Measurements from ENCODE around the gene NANOS1.

NANOS1 gene

DNA sequence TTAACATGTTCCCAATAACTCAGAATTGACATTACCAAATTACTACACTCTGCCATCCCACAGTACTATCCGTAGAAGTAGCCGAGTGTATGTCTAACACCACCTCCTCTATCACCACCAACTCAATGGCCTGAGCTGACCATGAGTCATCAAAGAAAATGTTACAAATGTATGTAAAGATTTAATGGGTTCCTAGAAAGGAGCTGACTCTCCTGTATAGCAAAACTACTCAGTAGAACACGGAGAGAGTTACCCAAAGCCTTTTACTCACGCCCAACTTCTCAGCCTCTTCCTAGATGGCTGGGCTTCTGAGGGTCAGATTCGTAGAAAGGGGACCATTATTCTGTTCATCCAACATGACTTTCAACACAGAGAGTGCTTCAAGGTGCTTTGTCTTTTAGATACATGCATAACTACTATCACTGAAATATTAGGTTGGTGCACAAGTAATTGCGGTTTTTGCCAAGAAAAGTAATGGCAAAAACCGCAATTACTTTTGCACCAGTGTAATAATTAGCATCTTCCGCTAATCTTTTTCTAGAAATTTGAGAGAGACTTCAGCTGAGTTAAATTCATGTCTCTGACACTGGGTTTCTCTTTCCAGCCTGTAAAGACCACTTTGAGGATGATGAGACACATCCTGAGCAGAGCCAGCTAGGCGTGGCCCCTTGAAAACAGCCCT is 24.0 kb upstream of the NANOS1 start:
- TF ChIP-seq FOXP2 (optimal IDR thresholded peaks at IDR 0.05; ENCODE audit: borderline replicate concordance, extremely low read depth, extremely low read length, insufficient read depth) (no peak), TAF1 (IDR thresholded peaks at IDR 0.05; ENCODE audit: borderline replicate concordance, insufficient read depth, low read length) (no peak), POLR2AphosphoS5 (IDR thresholded peaks at IDR 0.05; ENCODE audit: low read depth, low read length) (no peak), SIN3A (IDR thresholded peaks at IDR 0.05; ENCODE audit: borderline replicate concordance, insufficient read depth, low read length) (no peak)
- TF ChIP-seq, protein P1, sequence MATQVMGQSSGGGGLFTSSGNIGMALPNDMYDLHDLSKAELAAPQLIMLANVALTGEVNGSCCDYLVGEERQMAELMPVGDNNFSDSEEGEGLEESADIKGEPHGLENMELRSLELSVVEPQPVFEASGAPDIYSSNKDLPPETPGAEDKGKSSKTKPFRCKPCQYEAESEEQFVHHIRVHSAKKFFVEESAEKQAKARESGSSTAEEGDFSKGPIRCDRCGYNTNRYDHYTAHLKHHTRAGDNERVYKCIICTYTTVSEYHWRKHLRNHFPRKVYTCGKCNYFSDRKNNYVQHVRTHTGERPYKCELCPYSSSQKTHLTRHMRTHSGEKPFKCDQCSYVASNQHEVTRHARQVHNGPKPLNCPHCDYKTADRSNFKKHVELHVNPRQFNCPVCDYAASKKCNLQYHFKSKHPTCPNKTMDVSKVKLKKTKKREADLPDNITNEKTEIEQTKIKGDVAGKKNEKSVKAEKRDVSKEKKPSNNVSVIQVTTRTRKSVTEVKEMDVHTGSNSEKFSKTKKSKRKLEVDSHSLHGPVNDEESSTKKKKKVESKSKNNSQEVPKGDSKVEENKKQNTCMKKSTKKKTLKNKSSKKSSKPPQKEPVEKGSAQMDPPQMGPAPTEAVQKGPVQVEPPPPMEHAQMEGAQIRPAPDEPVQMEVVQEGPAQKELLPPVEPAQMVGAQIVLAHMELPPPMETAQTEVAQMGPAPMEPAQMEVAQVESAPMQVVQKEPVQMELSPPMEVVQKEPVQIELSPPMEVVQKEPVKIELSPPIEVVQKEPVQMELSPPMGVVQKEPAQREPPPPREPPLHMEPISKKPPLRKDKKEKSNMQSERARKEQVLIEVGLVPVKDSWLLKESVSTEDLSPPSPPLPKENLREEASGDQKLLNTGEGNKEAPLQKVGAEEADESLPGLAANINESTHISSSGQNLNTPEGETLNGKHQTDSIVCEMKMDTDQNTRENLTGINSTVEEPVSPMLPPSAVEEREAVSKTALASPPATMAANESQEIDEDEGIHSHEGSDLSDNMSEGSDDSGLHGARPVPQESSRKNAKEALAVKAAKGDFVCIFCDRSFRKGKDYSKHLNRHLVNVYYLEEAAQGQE (IDR thresholded peaks at IDR 0.05; ENCODE audit: insufficient read depth in 1 of 2, low read depth in 2 of 2, low read length in 2 of 2), result no peak

DNA sequence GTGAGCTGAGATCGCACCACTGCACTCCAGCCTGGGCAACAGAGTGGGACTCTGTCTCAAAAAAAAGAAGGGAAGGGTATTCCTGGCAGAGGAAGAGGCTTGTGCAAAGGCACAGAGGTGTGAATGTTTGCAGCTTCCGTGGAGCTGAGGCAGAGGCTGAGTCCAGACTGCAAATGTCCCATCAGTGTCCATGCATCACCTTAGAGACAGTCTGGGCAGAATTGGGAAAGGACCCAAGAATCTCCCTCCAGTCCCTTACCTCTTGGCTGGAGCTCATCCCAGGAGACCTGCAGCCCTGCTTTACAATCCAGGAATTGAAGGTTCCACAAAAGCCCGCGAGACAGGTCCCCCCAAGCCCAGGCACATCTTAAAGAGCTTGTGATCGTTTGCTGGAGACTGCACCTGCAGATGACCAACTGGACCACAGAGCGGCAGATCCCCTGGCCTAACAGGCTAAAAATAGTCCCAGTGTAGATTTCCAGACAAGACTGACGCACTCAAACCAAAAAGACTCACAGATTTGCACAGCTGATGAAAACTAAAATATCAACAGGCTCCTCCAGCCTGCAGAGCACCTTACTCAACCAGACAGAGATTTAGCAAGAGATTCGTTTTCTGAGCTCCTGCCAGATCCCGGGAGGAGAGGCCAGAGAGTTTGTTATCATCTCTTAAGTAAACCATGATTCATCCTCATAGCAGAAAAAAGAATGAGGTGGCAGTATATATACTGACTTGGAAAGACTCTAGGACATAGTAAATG is 22.9 kb upstream of the NANOS1 start:
- TF ChIP-seq FOXP2 (optimal IDR thresholded peaks at IDR 0.05; ENCODE audit: borderline replicate concordance, extremely low read depth, extremely low read length, insufficient read depth), result no peak
- TF ChIP-seq TAF1 (IDR thresholded peaks at IDR 0.05; ENCODE audit: borderline replicate concordance, insufficient read depth, low read length), result peak; percentile 22; the same call in 1 of the 2 replicates
- no peak for TF ChIP-seq SIN3A (IDR thresholded peaks at IDR 0.05; ENCODE audit: borderline replicate concordance, insufficient read depth, low read length)
- no peak for TF ChIP-seq POLR2AphosphoS5 (IDR thresholded peaks at IDR 0.05; ENCODE audit: low read depth, low read length)
- TF ChIP-seq, protein P1 (IDR thresholded peaks at IDR 0.05; ENCODE audit: insufficient read depth in 1 of 2, low read depth in 2 of 2, low read length in 2 of 2), result no peak

DNA sequence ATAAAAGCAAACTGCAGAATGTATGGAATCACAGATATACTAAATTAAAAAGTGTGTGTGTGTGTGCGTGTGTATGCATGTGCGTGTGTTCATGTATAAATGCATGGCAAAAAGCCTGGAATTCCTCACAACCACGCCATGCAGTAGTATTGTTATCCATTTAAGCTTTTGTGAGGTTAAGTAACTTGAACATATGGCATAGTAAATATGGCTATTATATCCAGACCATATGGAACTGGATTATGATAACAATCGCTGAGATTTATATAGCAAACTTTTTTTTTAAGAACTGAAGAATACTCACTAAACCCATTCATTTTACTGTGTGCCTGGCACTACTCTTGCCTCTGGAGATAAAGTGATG is 22.3 kb upstream of the NANOS1 start:
- TF ChIP-seq TAF1 (IDR thresholded peaks at IDR 0.05; ENCODE audit: borderline replicate concordance, insufficient read depth, low read length) (peak; percentile 5; the same call in 1 of the 2 replicates), POLR2AphosphoS5 (IDR thresholded peaks at IDR 0.05; ENCODE audit: low read depth, low read length) (no peak)

GRCh38 chr10:119020627-119020946 is 8.9 kb upstream of the NANOS1 start:
- TF ChIP-seq FOXP2 (optimal IDR thresholded peaks at IDR 0.05; ENCODE audit: borderline replicate concordance, extremely low read depth, extremely low read length, insufficient read depth) (no peak), POLR2AphosphoS5 (IDR thresholded peaks at IDR 0.05; ENCODE audit: low read depth, low read length) (no peak), TAF1 (IDR thresholded peaks at IDR 0.05; ENCODE audit: borderline replicate concordance, insufficient read depth, low read length) (no peak), SIN3A (IDR thresholded peaks at IDR 0.05; ENCODE audit: borderline replicate concordance, insufficient read depth, low read length) (no peak)
- TF ChIP-seq, protein P1 (IDR thresholded peaks at IDR 0.05; ENCODE audit: insufficient read depth in 1 of 2, low read depth in 2 of 2, low read length in 2 of 2), result no peak

DNA sequence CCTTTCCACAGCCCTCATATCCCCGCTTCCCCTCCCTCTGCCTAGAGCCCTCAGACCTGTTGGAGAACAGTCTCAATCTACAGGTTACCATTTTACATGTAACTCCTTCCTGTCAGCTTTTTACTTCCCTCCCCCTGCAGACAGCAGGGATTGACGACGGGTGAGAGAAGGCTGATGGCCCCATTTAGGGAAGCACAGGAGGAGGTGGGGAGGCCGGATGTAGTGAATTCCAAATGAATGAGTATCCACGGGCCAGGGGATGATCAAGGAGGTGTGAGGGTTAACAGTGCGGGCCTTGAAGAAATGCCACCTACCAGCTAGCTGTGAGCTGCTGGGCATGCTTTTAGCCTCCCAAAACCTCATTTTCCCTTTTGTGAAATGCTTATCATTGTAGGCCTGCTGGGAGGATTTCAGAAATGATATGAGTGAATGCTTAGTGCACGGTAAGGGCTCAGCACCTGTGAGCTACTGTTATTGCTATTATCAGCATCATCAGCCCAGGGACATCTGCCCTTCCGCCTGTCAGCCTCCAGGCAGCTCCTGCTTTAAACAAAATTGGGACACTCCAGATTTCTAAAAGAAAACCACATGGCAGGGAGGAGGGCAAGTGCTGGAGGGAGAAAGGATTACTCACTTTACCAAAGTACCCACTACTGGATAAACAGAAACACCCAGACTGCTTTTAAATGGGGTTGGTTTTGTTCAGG is 6.5 kb upstream of the NANOS1 start:
- TF ChIP-seq, protein P1 (IDR thresholded peaks at IDR 0.05; ENCODE audit: insufficient read depth in 1 of 2, low read depth in 2 of 2, low read length in 2 of 2), result no peak
- TF ChIP-seq TAF1 (IDR thresholded peaks at IDR 0.05; ENCODE audit: borderline replicate concordance, insufficient read depth, low read length) (no peak), POLR2AphosphoS5 (IDR thresholded peaks at IDR 0.05; ENCODE audit: low read depth, low read length) (no peak), SIN3A (IDR thresholded peaks at IDR 0.05; ENCODE audit: borderline replicate concordance, insufficient read depth, low read length) (no peak), FOXP2 (optimal IDR thresholded peaks at IDR 0.05; ENCODE audit: borderline replicate concordance, extremely low read depth, extremely low read length, insufficient read depth) (no peak)
